ENCODE data around the gene OTUD7B. TPM values are rescaled to one million over a fixed set of nuclear protein-coding genes. Genes with fewer than 3 reads are reported as not detected.

The OTUD7B gene
- total and polyA plus RNA-seq, 2 donors (not counting 1 experiment from before 2014, with no cell fraction given), result 0.40 to 3.3 TPM

- no peak overlapping the region for H3K9ac ChIP-seq (ENCODE audit: low read length)
- TF ChIP-seq CTCF (IDR thresholded peaks at IDR 0.05) (no peak), EZH2 (IDR thresholded peaks at IDR 0.05; ENCODE audit: borderline replicate concordance, insufficient read depth, low read depth, low read length, poor library complexity, severe bottlenecking) (no peak)
- ATAC-seq (ENCODE audit: low read depth) (no peak), DNase-seq (no peak)
- WGBS (ENCODE audit: insufficient coverage), result no CpG with 5 or more reads among the region's 1 CpG
- POLR2A ChIA-PET, result no interaction called here
- H3K4me3 ChIP-seq (ENCODE audit: control extremely low read depth in 1 of 5, extremely low read depth in 1 of 5, insufficient read depth in 1 of 5, low read depth in 2 of 5, low read length in 4 of 5), result no peak overlapping the region
- Mint-ChIP-seq H3K27ac (no peak overlapping the region), H3K4me1 (peaks cover 28% of the 10 kb centered on the region), H3K9me3 (ENCODE audit: insufficient read depth) (no peaks in the 10 kb centered on the region), H3K27me3 (peaks cover 36% of the 10 kb centered on the region), H3K4me3 (no peak overlapping the region)
- intact Hi-C loops (cut with micrococcal nuclease), result no loop called here
- H3K9me3 ChIP-seq (ENCODE audit: control extremely low read depth in 1 of 3, control insufficient read depth in 2 of 3, insufficient read depth in 1 of 3, low read length in 2 of 3), result no peaks in the 10 kb centered on the region
- CTCF ChIA-PET, result interaction anchor here (1.2 kb wide), 1 partner anchor 31 kb away, joined by 3 read pairs; no protein-coding TSS in a partner anchor
- no peak overlapping the region for H3K4me2 ChIP-seq (replicated peaks; ENCODE audit: low read depth, low read length, poor library complexity, severe bottlenecking)
- H3K4me1 ChIP-seq (ENCODE audit: control insufficient read depth in 2 of 2, insufficient read depth in 2 of 2, low read length in 2 of 2), result peaks cover 18 to 28% of the 10 kb centered on the region in 2 donors
- no peaks in the 10 kb centered on the region for H3K36me3 ChIP-seq (replicated peaks in 1 of 2; ENCODE audit: control extremely low read depth in 1 of 2, control insufficient read depth in 1 of 2, extremely low read depth in 1 of 2, insufficient read depth in 2 of 2, low read length in 1 of 2)
- H2AFZ ChIP-seq (ENCODE audit: insufficient read depth, low read depth, low read length, poor library complexity, severe bottlenecking), result no peak overlapping the region
- no peak overlapping the region for H3K27ac ChIP-seq (ENCODE audit: low read length in 2 of 2)
- peaks cover 3 to 46% (median 35%) of the 10 kb centered on the region in 4 experiments for H3K27me3 ChIP-seq (replicated peaks in 1 of 4; ENCODE audit: control extremely low read depth in 1 of 4, control insufficient read depth in 3 of 4, insufficient read depth in 4 of 4, low read length in 3 of 4)
- H4K20me1 ChIP-seq (ENCODE audit: control insufficient read depth, insufficient read depth, low read length, poor library complexity, severe bottlenecking), result peaks cover 14% of the 10 kb centered on the region
- H3K79me2 ChIP-seq (ENCODE audit: control insufficient read depth, insufficient read depth, low read length), result no peaks in the 10 kb centered on the region
Measured at GRCh38 chr1:149993181-149993580, 17.3 kb downstream of the OTUD7B start.

DNA sequence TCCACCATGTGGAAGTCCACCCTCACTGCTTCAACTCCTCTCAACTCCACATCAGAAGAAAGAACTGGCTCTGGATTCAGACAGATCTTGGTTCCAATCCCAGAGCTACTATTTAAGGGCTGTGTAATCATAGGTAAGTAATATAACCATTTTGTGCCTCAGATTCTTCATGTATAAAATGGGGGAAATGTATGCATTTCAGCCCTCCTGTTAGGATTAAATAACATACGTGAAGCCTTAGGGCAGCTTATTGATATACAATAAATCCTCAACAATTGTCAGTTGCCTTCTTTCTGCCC is 23.3 kb downstream of the OTUD7B start:
- Histone ChIP-seq H4K20me1 (ENCODE audit: control insufficient read depth, insufficient read depth, low read length, poor library complexity, severe bottlenecking) (no peaks in the 10 kb centered on the region), H3K4me1 (ENCODE audit: control insufficient read depth in 2 of 2, insufficient read depth in 2 of 2, low read length in 2 of 2) (no peaks in the 10 kb centered on the region), H3K27ac (ENCODE audit: low read length in 2 of 2) (no peak overlapping the region), H3K27me3 (replicated peaks in 1 of 4; ENCODE audit: control extremely low read depth in 1 of 4, control insufficient read depth in 3 of 4, insufficient read depth in 4 of 4, low read length in 3 of 4) (peaks cover 0 to 30% (median 6%) of the 10 kb centered on the region in 4 experiments), H3K79me2 (ENCODE audit: control insufficient read depth, insufficient read depth, low read length) (no peaks in the 10 kb centered on the region), H3K9ac (ENCODE audit: low read length) (no peak overlapping the region), H3K4me3 (ENCODE audit: control extremely low read depth in 1 of 5, extremely low read depth in 1 of 5, insufficient read depth in 1 of 5, low read depth in 2 of 5, low read length in 4 of 5) (no peak overlapping the region), H3K4me2 (replicated peaks; ENCODE audit: low read depth, low read length, poor library complexity, severe bottlenecking) (no peak overlapping the region), H3K36me3 (replicated peaks in 1 of 2; ENCODE audit: control extremely low read depth in 1 of 2, control insufficient read depth in 1 of 2, extremely low read depth in 1 of 2, insufficient read depth in 2 of 2, low read length in 1 of 2) (no peaks in the 10 kb centered on the region), H2AFZ (ENCODE audit: insufficient read depth, low read depth, low read length, poor library complexity, severe bottlenecking) (no peak overlapping the region), H3K9me3 (ENCODE audit: control extremely low read depth in 1 of 3, control insufficient read depth in 2 of 3, insufficient read depth in 1 of 3, low read length in 2 of 3) (no peaks in the 10 kb centered on the region)
- Mint-ChIP-seq H3K4me3 (no peak overlapping the region), H3K9me3 (ENCODE audit: insufficient read depth) (no peaks in the 10 kb centered on the region), H3K27me3 (peaks cover 49% of the 10 kb centered on the region), H3K27ac (no peak overlapping the region), H3K4me1 (no peaks in the 10 kb centered on the region)
- CTCF ChIA-PET, result interaction anchor here (1.0 to 1.1 kb wide), 3 partner anchors 8 to 25 kb away, joined by 3 to 4 read pairs (median 3); no protein-coding TSS in a partner anchor
- intact Hi-C loops (cut with micrococcal nuclease), result no loop called here
- WGBS (ENCODE audit: insufficient coverage), result 100% methylated on average over 1 of the region's 1 CpG
- DNase-seq, result no peak
- ATAC-seq (ENCODE audit: low read depth), result no peak
- POLR2A ChIA-PET, result no interaction called here
- TF ChIP-seq EZH2 (IDR thresholded peaks at IDR 0.05; ENCODE audit: borderline replicate concordance, insufficient read depth, low read depth, low read length, poor library complexity, severe bottlenecking), result no peak
- TF ChIP-seq CTCF (IDR thresholded peaks at IDR 0.05), result no peak

All from B cell (primary cell).